ENCODE data around the gene ADRB2.

DNA sequence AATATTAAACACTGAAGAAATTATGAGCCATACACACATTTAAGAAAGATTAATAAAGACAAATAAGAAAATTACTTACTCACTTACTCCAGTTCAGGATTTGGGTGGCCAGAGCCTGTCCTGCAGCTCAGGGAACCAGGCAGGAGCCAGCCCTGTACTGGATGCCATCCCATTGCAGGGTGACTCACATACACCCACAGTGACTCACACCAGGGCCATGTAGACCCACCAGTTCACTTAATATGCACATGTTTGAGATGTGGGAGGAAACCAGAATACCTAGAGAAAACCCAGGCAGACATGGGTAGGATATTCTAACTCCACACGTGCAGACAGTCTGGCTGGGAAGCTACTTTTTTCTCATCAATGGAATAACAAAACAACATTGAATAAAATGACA, 49.6 kb upstream of the ADRB2 start:
- no peak for TF ChIP-seq POLR2A (IDR thresholded peaks at IDR 0.05)
- TF ChIP-seq, protein P1, sequence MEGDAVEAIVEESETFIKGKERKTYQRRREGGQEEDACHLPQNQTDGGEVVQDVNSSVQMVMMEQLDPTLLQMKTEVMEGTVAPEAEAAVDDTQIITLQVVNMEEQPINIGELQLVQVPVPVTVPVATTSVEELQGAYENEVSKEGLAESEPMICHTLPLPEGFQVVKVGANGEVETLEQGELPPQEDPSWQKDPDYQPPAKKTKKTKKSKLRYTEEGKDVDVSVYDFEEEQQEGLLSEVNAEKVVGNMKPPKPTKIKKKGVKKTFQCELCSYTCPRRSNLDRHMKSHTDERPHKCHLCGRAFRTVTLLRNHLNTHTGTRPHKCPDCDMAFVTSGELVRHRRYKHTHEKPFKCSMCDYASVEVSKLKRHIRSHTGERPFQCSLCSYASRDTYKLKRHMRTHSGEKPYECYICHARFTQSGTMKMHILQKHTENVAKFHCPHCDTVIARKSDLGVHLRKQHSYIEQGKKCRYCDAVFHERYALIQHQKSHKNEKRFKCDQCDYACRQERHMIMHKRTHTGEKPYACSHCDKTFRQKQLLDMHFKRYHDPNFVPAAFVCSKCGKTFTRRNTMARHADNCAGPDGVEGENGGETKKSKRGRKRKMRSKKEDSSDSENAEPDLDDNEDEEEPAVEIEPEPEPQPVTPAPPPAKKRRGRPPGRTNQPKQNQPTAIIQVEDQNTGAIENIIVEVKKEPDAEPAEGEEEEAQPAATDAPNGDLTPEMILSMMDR (IDR thresholded peaks at IDR 0.05), result no peak

Data from right lobe of liver (tissue), 4 donors.